Omental fat pad (tissue), 4 donors: Measurements from ENCODE around the gene CUTA. TPM values are rescaled to one million over a fixed set of nuclear protein-coding genes. Genes with fewer than 3 reads are reported as not detected.

Experiments used
- ATAC-seq: fragments of 150-250 bp; one replicate; pipeline ENCODE4 v1.9.1; 2016; ENCODE audit warnings: mild to moderate bottlenecking, moderate library complexity; ENCODE audit not compliant: low FRiP score
- DNase-seq: peaks from one replicate; pipeline ENCODE4 v3.0.0-alpha.2; 2019; ENCODE audit warnings: low spot score
- CTCF ChIP-seq, 3 donors: fragments of 450-650 bp; IDR thresholded peaks; one replicate each; pipeline ENCODE4 v1.5.1; 2016 to 2017; ENCODE audit warnings: antibody characterized with exemption in 3 of 3, mild to moderate bottlenecking in 3 of 3, moderate library complexity in 2 of 3
- total RNA-seq, 4 donors: library from RNA; depleted of rRNA; stranded (reverse); fragments of >200 nt; gene quantifications; one replicate each; pipeline ENCODE4 v1.1.0, GENCODE V29; 2016

CUTA gene
- total RNA-seq, 4 donors from 2014 or later: 57.1 to 107 (median 98.1) TPM

GRCh38 chr6:33433001-33433543, 15.2 kb upstream of the CUTA start:
- DNase-seq (no peak), ATAC-seq (peak; percentile 12)
- TF ChIP-seq CTCF (IDR thresholded peaks at IDR 0.05): no peak

- TF ChIP-seq CTCF (IDR thresholded peaks at IDR 0.05): no peak
- no peak for ATAC-seq
- DNase-seq: no peak
These were observed 14.6 kb upstream of the CUTA start for GRCh38 chr6:33432546-33432945.

DNA sequence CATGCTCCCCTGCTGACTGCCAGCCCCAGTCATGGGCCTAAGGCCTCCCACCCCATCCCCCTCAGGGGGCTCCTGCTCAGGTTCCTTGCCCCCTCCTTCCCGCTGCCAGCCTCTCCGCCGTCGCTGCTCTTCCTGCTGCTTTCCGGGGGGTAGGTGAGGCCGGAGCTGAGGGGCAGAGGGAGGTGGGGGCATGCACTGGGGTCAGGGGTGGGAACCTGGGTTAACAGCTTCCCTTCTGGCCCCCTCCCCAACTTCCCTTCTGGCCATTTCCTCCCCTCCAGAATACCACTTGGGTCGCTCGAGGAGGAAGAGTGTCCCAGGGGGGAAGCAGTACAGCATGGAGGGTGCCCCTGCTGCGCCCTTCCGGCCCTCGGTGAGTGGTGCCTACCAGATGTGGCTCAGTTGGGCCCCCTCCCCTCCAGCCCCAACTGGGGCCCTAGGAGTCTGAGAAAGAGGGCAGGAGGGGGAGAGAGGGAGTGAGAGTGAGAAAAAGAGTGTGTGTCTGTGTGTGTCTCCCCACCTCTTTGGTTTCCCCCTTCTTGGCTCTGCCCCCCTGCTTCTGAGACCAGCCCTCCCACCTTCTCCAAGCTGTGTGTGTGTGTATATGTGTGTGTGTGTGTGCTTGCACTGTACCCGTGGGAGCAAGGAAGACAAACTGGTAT, 14.1 kb upstream of the CUTA start:
- DNase-seq (no peak), ATAC-seq (no peak)
- TF ChIP-seq CTCF (IDR thresholded peaks at IDR 0.05): no peak

DNA sequence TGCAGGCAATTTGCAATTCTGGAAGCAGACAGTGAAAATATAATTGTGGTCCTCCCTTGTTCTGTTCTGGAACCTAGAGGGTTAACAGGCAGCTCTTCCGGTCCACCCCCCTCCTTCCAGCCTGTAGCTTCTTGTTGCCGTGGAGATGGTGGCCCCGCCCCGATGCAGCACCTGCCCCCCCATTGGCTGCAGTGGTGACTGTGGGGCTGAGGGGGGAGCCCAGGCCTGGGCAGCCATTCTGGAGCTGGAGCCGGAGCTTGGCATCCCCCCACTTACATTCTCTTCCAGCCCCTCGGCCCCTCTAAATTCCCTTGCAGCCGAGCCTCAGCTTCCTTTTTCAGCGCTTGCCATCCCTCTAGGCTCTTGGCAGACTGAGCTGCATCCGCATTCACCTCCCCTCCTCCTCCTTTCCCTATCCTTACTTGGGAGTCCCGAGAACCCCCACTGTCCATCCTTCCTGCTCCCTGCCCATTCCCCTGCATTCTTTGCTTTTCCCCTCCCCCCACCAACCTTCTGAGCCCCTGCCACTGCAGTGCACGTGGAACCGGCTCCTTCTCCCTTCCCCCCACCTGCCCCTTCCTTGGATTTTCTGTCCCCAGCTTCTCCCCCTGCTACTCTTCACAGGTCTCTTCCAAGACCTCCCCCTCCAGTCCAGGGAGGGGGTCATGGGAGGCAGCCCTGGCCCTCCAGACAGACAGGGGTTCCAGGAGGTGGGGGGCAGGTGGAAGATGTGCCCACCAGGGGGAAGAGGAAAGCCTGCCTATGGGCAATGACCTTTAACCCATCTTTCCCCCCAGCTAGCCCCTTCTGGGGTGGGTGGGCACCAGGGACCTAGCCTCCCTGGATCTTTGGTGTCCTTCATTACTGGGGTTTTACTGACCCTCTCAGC, 13.3 kb upstream of the CUTA start:
- DNase-seq (no peak), ATAC-seq (no peak)
- TF ChIP-seq CTCF (IDR thresholded peaks at IDR 0.05): no peak

- DNase-seq: no peak
- no peak for TF ChIP-seq CTCF (IDR thresholded peaks at IDR 0.05)
- ATAC-seq: no peak
These were observed 12.4 kb upstream of the CUTA start for GRCh38 chr6:33430334-33430733.

- TF ChIP-seq CTCF (IDR thresholded peaks at IDR 0.05): no peak
- ATAC-seq: no peak
- no peak for DNase-seq
These were observed 11.8 kb upstream of the CUTA start for GRCh38 chr6:33429750-33430052.
